H9 (cell line): ENCODE results near the gene ZNRF1. TPM values are rescaled to one million over a fixed set of nuclear protein-coding genes. Genes with fewer than 3 reads are reported as not detected.

Experiments
- DNase-seq: peaks from one replicate; pipeline ENCODE4 v3.0.0-alpha.2; 2017
- H2AFZ ChIP-seq: one replicate; pipeline ENCODE4 v1.6.1; 2013; ENCODE audit warnings: mild to moderate bottlenecking, low read length, control low read depth, moderate library complexity
- H2AK5ac ChIP-seq: 2 replicates; pipeline ENCODE4 v1.6.1; 2013; ENCODE audit warnings: low read length, control low read depth, mixed read lengths; ENCODE audit not compliant: insufficient read length
- H2BK120ac ChIP-seq: one replicate; pipeline ENCODE4 v1.6.1; 2013; ENCODE audit warnings: low read depth, mild to moderate bottlenecking, low read length, control low read depth, inconsistent platforms; ENCODE audit not compliant: poor library complexity, severe bottlenecking
- H2BK12ac ChIP-seq: 2 replicates; pipeline ENCODE4 v1.6.1; 2013; ENCODE audit warnings: low read length, control low read depth, mixed read lengths, low read depth; ENCODE audit not compliant: insufficient read length
- H2BK15ac ChIP-seq: 2 replicates; pipeline ENCODE4 v1.6.1; 2013; ENCODE audit warnings: low read depth, low read length, control low read depth
- H2BK20ac ChIP-seq: one replicate; pipeline ENCODE4 v1.6.1; 2013; ENCODE audit warnings: low read depth, mild to moderate bottlenecking, low read length, control low read depth, inconsistent platforms; ENCODE audit not compliant: poor library complexity, severe bottlenecking
- H2BK5ac ChIP-seq: 2 replicates; pipeline ENCODE4 v1.6.1; 2013; ENCODE audit warnings: low read length, control low read depth, mixed read lengths; ENCODE audit not compliant: insufficient read length
- H3K14ac ChIP-seq: 2 replicates; pipeline ENCODE4 v1.6.1; 2013; ENCODE audit warnings: low read length, control low read depth; ENCODE audit not compliant: insufficient read depth
- H3K18ac ChIP-seq: 2 replicates; pipeline ENCODE4 v1.6.1; 2013; ENCODE audit warnings: low read depth, mild to moderate bottlenecking, mixed read lengths, low read length, control low read depth; ENCODE audit not compliant: insufficient read length
- H3K23ac ChIP-seq: 2 replicates; pipeline ENCODE4 v1.6.1; 2013; ENCODE audit warnings: low read length, control low read depth, mixed read lengths, low read depth; ENCODE audit not compliant: insufficient read length
- H3K23me2 ChIP-seq: 2 replicates; pipeline ENCODE4 v1.6.1; 2013; ENCODE audit warnings: low read depth, mild to moderate bottlenecking, mixed read lengths, low read length, control low read depth; ENCODE audit not compliant: insufficient read length, poor library complexity, severe bottlenecking
- H3K27ac ChIP-seq: 2 replicates; pipeline ENCODE4 v1.5.1; 2013; ENCODE audit warnings: low read length, control low read depth, mixed read lengths, low read depth; ENCODE audit not compliant: insufficient read length
- H3K27me3 ChIP-seq: 2 replicates; pipeline ENCODE4 v1.6.1; 2013; ENCODE audit warnings: low read length, control low read depth, inconsistent platforms; ENCODE audit not compliant: insufficient read depth
- H3K4ac ChIP-seq: 2 replicates; pipeline ENCODE4 v1.6.1; 2013; ENCODE audit warnings: low read depth, mild to moderate bottlenecking, control low read depth, inconsistent platforms, low read length, moderate library complexity
- H3K4me1 ChIP-seq: 2 replicates; pipeline ENCODE4 v1.6.1; 2013; ENCODE audit warnings: low read length, control low read depth, inconsistent platforms; ENCODE audit not compliant: insufficient read depth
- H3K4me2 ChIP-seq: 2 replicates; pipeline ENCODE4 v1.6.1; 2013; ENCODE audit warnings: low read length, control low read depth, mixed read lengths; ENCODE audit not compliant: insufficient read length, insufficient read depth
- H3K56ac ChIP-seq: 2 replicates; pipeline ENCODE4 v1.6.1; 2013; ENCODE audit warnings: low read depth, mild to moderate bottlenecking, mixed read lengths, low read length, control low read depth; ENCODE audit not compliant: insufficient read length
- H3K79me1 ChIP-seq: 2 replicates; pipeline ENCODE4 v1.6.1; 2013; ENCODE audit warnings: low read depth, mild to moderate bottlenecking, moderate library complexity, low read length, control low read depth, inconsistent platforms; ENCODE audit not compliant: insufficient read depth, poor library complexity, severe bottlenecking
- H3K79me2 ChIP-seq: 2 replicates; pipeline ENCODE4 v1.6.1; 2013; ENCODE audit warnings: low read length, control low read depth, inconsistent platforms; ENCODE audit not compliant: insufficient read depth
- H3K9ac ChIP-seq: 2 replicates; pipeline ENCODE4 v1.6.1; 2013; ENCODE audit warnings: low read length, control low read depth, mixed read lengths; ENCODE audit not compliant: insufficient read length; ENCODE audit errors: extremely low read depth
- H3K9me3 ChIP-seq: one replicate; pipeline ENCODE4 v1.6.1; 2013; ENCODE audit warnings: low read depth, low read length, inconsistent platforms; ENCODE audit not compliant: control insufficient read depth
- H3T11ph ChIP-seq: one replicate; pipeline ENCODE4 v1.6.1; 2013; ENCODE audit warnings: mild to moderate bottlenecking, low read length, control low read depth, inconsistent platforms
- H4K20me1 ChIP-seq: one replicate; pipeline ENCODE4 v1.6.1; 2013; ENCODE audit not compliant: control insufficient read depth, insufficient read length, insufficient read depth
- H4K5ac ChIP-seq: 2 replicates; pipeline ENCODE4 v1.6.1; 2013; ENCODE audit warnings: low read depth, mild to moderate bottlenecking, mixed read lengths, low read length, control low read depth; ENCODE audit not compliant: insufficient read length
- H4K8ac ChIP-seq: replicated peaks from 2 replicates; pipeline ENCODE4 v1.6.1; 2013; ENCODE audit warnings: low read length, control low read depth, mixed read lengths, low read depth; ENCODE audit not compliant: insufficient read length
- H4K91ac ChIP-seq: 2 replicates; pipeline ENCODE4 v1.6.1; 2013; ENCODE audit warnings: low read depth, mild to moderate bottlenecking, moderate library complexity, mixed read lengths, low read length, control low read depth; ENCODE audit not compliant: insufficient read length
- H3K27ac Mint-ChIP-seq, 3 experiments: 2 replicates in 2 of 3; 3 replicates in 1 of 3; pipeline ENCODE4 v1.8.0; 2020 to 2021; ENCODE audit warnings: mixed read lengths in 3 of 3, mild to moderate bottlenecking in 1 of 3, moderate library complexity in 1 of 3
- H3K27me3 Mint-ChIP-seq: 2 replicates; pipeline ENCODE4 v1.8.0; 2021; ENCODE audit warnings: low read depth, mild to moderate bottlenecking, moderate library complexity, mixed read lengths
- H3K36me3 Mint-ChIP-seq, 3 experiments: 2 replicates in 2 of 3; 3 replicates in 1 of 3; pipeline ENCODE4 v1.8.0; 2020 to 2021; ENCODE audit warnings: low read depth in 3 of 3, mixed read lengths in 3 of 3; ENCODE audit not compliant: insufficient read depth in 1 of 3
- H3K4me1 Mint-ChIP-seq, 2 experiments: 2 replicates each; pipeline ENCODE4 v1.8.0; 2020; ENCODE audit warnings: mixed read lengths in 2 of 2
- H3K4me3 Mint-ChIP-seq, 2 experiments: 2 replicates in 1 of 2; 3 replicates in 1 of 2; pipeline ENCODE4 v1.8.0; 2020 to 2021; ENCODE audit warnings: mild to moderate bottlenecking in 2 of 2, mixed read lengths in 2 of 2, moderate library complexity in 1 of 2
- H3K9me3 Mint-ChIP-seq, 2 experiments: 2 replicates in 1 of 2; 3 replicates in 1 of 2; pipeline ENCODE4 v1.8.0; 2020; ENCODE audit warnings: mild to moderate bottlenecking in 2 of 2, mixed read lengths in 2 of 2, moderate library complexity in 1 of 2
- CTCF ChIP-seq: fragments of 200-600 bp; sonication (generic); conservative IDR thresholded peaks from 3 replicates; pipeline ENCODE4 v1.8.0; 2021; ENCODE audit warnings: antibody characterized with exemption, mild to moderate bottlenecking
- WGBS: extraction: QIAGEN DNeasy Blood & Tissue Kit; methylation state at CpG from one replicate; pipeline ENCODE4 v1.1.7; 2013; ENCODE audit warnings: missing lambda C conversion rate, low lambda C conversion rate, mixed read lengths; ENCODE audit not compliant: insufficient read length; ENCODE audit errors: extremely low coverage; 5-methylcytosine and 5-hydroxymethylcytosine counted together
- total RNA-seq: library from RNA; stranded (reverse); gene quantifications from 2 replicates; pipeline ENCODE4 v1.2.1, GENCODE V29; 2021

The ZNRF1 gene
- total RNA-seq, 1 experiment from 2014 or later: 49.6 TPM

- no peak overlapping the region for H2BK120ac ChIP-seq
- H3K18ac ChIP-seq: no peak overlapping the region
- no peak overlapping the region for H3K23ac ChIP-seq
- H3K79me2 ChIP-seq: 0 out of 2 replicates have a peak, but pooled peaks cover 1% of the 10 kb centered on the region
- peaks cover 15 to 36% (median 32%) of the 10 kb centered on the region in 3 experiments; a peak in 6 of 7 replicates for H3K36me3 Mint-ChIP-seq
- H4K5ac ChIP-seq: no peak overlapping the region
- H3K9me3 Mint-ChIP-seq: no peaks in the 10 kb centered on the region; a peak in 1 of 5 replicates
- H2AFZ ChIP-seq: no peak overlapping the region
- H3K79me1 ChIP-seq: no peaks in the 10 kb centered on the region
- peaks cover 2% of the 10 kb centered on the region; the same call in 1 of the 2 replicates for H3K4me1 ChIP-seq
- H2BK5ac ChIP-seq: no peak overlapping the region
- H3K4me3 Mint-ChIP-seq: no peak overlapping the region
- H3K27me3 ChIP-seq: no peaks in the 10 kb centered on the region
- no peak overlapping the region for H3K4me2 ChIP-seq
- no peak overlapping the region for H3K9ac ChIP-seq
- H2BK15ac ChIP-seq: no peak overlapping the region
- H3K23me2 ChIP-seq: no peaks in the 10 kb centered on the region
- H2BK20ac ChIP-seq: no peak overlapping the region
- H3K27ac ChIP-seq: no peak overlapping the region
- TF ChIP-seq CTCF: no peak
- H3K9me3 ChIP-seq: no peaks in the 10 kb centered on the region
- H4K91ac ChIP-seq: no peak overlapping the region
- H3K4ac ChIP-seq: no peak overlapping the region
- H3K27me3 Mint-ChIP-seq: peaks cover 3% of the 10 kb centered on the region
- WGBS: no CpG with 5 or more reads among the region's 10 CpGs
- H3K14ac ChIP-seq: no peak overlapping the region; the same call in 1 of the 2 replicates
- no peaks in the 10 kb centered on the region for H4K20me1 ChIP-seq
- H2BK12ac ChIP-seq: no peak overlapping the region
- no peak overlapping the region for H3K56ac ChIP-seq
- H3T11ph ChIP-seq: no peak overlapping the region
- peaks cover 35 to 46% of the 10 kb centered on the region in 2 experiments for H3K4me1 Mint-ChIP-seq
- DNase-seq: peak; percentile 20
- no peak overlapping the region for H4K8ac ChIP-seq
- 0 out of 7 replicates have a peak overlapping the region, but pooled peaks of 1 of the 3 experiments have one; percentile 36 for H3K27ac Mint-ChIP-seq
- no peak overlapping the region for H2AK5ac ChIP-seq
Measured at GRCh38 chr16:75107505-75107904, 108.7 kb downstream of the ZNRF1 start.
